GM21619 (cell line): Measurements from ENCODE around the gene RAP2A.

Experiments
- ATAC-seq: cut with Tn5 transposase; IDR thresholded peaks from one replicate; pipeline ENCODE4 v1.9.1; 2021; ENCODE audit not compliant: unreplicated experiment

Gene RAP2A

DNA sequence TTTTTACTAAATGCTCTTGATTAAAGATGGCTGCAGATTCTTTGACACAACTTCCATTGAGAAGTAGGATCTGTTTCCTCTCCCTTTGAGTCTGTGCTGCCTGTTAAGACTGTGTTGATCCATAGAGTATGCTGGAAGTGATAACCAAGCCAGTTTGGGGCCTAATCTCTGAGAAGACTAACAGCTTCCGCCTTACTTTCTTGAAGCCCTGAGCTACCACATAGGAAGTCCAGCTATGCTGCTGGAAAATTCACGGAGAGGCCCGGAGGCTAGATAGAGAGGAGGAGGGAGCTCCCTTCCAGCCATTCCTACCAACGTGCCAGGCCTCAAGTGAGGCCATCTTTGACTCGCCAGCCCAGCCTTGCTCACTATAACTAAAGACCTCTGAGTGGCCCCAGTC, 12.5 kb downstream of the RAP2A start:
- no peak for ATAC-seq

DNA sequence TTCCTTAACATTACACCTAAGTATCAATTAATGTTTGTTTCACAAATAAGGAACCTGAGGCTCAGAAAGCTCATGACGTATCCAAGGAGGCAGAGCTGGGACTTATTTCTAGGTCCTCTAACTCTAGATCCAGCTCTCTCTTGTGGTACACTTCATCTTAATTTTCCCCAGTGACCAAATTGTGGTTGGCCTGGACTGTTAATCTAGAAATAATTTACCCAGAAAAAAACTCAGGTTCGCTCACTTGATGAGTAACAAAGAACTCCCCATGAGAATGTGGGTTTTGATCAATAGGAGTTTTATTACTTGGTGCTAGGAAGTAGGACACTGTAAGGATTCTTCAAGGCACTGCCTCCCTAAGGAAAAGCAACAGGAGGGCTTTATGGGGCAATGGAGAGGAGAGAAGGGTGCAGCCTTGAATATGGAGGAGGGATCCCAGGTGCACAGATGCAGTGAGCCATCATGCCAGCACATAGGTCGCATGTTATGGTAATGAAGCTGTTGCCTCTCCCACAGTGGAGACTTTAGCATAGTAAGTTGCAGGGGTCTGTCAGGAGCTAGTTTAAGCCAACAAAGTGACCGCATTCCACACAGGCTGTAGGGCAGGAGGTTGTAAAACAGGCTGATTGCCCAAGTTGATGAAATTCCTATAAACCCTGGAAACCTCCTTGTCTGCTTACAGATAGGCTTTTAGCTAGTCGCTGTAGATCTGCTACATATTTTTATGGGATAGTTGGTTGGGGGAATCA, 14.7 kb downstream of the RAP2A start:
- ATAC-seq: peak; percentile 79

DNA sequence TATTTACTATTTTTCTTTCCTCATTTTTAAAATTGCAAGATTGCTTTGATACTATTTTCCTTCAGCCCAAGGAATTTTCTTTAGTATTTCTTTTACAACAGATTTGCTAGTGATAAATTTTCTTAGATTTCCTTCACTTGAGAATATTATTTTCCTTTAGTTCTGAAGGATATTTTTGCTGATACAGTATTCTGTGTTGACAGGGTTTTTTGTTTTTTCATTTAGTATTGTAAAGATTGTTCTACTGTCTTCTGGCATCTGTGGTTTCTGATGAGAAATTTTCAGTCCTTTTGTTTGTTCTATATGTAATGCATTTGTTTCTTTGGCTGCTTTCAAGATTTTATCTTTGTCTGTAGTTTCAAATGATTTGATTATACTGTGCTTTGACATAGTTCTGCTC, 20.7 kb downstream of the RAP2A start:
- ATAC-seq: no peak

DNA sequence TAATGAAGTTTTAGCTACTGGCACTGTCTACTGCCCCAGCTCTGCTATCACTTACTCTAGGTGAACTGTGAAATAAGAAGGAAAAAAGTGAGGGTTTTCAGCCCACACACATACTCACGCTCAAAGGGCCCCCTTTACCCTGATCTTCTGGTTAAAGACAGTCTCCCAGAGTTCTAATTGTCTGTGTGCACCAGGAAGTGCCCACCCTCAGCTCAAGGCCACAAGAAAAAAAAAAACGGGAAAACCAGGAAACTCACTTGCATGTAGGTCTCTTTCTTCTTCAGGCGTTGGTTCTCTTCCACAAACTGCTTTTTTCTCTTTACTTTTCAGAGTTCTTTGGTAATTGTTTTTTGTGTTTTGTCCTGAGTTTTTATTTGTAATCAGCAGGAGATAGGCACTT, 22.1 kb downstream of the RAP2A start:
- ATAC-seq: no peak

DNA sequence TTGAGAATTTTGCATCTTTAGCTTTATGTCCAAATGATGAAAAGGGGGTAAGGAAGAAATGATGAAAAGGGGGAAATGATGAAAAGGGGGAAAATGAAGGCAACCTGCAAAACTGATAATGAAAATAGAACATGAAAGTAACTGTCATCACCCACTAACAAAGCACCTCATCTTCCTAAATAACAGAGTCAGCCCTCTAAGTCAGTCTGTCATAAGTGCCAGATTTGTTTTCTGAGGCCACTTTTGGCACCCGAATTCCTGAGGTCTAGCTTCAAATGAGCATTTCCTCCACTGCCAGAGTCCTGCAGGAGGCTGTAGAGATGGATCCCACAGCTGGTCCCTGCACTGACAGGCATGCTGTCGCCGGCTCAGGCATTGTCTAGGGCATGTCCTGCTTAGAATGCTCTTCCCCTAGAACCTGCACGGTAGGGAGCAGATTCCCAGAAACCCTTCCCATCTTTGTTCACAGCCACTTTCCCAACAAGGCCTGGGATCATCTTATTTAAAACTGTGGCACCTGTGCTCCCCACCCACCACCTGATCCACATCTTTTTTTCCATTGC, 25.3 kb downstream of the RAP2A start:
- ATAC-seq: peak; percentile 37

DNA sequence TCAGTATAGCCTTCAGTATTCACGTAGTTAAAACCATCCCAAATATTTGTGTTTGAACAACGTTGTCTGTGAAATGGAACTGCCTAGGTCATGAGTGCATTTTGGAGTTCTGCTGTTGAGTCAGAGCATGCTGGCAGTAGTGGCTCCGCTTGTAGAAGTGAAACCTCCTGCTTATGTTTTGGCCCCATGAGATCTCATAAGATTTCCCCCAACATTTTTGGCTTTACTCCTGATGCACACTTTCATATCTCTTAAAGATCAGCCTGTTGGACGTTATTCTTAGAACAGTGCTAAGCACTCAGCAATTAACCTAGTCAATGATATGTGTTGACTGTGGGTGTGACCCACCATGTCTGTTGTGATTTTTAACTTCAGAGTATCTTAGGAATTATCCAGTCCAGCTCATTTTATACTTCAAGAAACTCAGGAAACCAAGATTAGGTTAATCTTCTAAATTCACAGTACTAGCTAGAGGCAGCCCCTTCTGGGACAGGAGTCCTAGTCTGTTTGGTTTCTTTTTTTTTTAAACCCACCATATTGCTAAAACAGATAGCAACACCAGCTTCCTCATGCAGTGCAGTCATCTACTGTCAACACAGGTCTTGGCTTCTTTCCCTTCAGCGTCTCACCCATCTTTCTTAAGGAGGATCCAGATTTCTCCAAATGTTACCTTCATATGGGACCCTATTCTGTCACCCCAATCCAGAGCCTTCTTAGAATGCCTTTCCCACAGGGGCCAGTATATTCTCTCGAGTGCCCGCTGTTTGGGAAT, 26.2 kb downstream of the RAP2A start:
- peak; percentile 92 for ATAC-seq

DNA sequence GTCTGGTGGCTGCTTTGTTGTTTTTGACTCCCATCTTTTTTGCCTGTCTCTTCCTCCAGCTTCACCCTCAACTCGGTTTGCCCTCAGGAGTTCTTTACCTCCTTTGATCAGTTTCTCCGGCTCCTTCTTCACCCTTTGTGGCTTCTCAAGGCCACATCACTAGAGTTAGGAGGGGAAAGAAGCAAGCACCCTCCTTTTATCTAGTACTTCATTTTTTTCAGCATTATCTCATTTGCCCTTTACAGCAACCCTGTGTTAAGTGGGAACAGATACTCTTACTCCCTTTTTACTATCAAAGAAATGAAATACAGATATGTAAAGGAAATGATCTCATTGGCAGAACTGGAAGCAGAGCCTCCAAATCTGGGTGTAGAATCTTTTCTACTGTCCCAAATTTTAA, 26.9 kb downstream of the RAP2A start:
- no peak for ATAC-seq

DNA sequence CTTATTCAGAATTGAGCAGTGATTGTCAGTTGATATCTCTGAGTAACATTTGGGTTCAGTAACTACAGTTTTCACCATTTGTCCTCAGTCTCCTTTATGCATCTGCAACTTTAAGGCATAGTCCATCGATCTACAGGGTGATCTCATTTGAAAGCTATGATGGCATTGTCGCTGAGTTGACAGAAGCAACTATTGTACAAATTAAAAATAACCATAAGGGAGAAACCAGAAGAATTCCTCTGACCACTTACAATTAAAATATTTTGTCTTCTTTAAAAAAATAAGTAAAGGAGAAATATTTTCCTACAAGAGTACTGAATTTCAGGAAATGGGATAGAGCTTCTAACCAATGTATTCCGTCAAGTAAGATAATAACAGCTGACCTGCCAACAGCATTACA, 30.6 kb downstream of the RAP2A start:
- no peak for ATAC-seq

DNA sequence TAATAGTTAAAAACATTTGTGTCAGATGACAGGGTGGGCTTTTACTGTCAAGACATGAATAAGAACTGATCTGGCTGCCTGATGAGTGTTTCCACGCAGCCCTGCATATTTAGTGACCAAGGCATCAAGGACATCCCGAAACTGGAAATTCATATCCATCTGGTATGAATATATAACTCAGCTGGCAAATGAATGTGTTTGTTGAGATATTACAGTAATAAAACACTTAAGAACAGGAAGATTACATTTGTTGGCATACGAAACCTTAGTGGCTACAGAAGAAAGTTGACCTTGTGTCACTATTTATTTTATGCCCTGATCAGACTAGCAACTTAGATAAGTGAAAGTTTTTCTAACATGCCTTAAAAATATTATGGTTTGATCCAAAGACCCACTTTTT, 32.8 kb downstream of the RAP2A start:
- no peak for ATAC-seq

DNA sequence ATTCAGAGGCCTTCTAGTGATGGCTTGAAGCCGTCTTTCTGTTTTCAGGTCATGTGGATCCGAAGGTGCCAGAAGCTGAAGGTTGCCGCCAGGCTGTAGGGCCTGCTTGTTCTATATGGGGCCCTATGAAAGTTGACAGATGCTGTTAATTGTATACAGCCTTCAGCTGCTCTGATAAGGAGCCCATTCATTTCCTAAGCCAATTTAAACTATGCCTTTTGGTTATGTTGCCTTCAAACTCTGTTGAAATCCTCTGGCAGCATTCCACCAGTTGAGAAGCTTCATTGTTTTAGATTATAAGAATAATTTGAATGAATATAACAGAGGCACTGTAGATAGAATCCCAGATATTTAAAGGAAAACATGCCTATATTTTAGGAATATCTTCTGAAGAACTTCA, 34.4 kb downstream of the RAP2A start:
- ATAC-seq: no peak

DNA sequence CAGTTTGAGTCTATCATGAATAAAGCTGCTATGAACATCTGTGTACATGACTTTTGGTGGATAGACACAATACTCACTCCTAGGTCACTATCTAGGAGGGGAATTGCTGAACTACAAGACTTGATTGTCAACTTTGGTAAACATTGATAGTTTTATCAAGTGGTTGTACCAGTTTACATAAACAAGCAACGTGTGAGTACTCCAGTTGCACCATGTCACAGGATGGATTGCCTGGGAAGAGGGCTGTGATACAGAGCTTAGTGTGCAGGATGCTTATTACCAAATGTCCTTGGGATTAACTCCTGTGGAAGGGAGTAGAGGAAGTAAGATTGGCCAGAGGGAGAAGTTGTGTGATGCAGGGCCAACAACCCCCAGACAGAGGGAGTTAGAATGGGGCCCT, 37.7 kb downstream of the RAP2A start:
- ATAC-seq: no peak

DNA sequence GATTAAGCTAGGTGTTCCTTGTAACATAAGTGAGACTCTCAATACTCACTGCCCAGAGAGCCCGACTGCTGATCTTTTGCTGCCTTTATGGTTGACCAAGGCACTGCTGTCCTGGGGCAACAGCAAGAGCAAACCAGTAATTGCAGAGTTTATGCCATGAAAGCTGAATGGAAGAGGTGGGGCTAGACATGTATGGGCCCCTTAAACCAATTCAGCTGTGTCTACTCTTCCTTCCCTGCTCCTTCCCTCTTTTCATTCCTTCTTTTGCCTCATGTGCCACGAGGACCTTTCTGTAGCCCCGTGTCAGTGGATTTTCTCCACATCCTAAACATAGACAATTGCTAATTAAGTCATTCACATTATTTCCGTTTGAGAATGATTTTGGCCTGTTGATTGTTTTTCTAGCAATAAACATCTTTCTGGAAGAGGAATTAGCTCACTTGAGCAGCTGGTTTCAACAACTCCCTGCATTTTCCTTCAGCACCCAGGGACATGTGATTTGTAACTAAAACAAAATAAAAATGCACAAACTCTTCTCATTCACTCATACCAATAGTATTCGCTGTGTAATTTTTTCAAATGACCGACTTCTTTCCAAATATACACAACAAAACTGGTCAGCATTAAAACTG, 40.5 kb downstream of the RAP2A start:
- no peak for ATAC-seq

DNA sequence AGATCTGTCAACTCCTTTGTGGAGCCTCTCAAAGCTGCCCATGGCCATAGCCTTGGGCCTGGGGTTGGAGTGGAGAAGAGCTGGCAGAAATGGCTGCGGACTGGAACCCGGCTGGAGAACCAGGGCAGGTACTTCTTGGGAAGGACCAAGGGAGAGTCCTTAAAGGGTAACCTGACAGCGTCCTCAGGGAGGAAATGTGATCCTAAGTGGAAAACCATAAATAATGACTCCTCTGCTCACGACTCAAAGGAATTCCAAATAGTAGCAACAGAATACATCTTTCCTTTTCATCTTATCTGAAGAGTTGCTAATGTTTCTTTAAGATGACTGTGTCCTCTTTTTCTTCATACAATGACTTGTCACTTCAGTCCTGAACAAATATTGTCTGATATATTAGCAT, 41.0 kb downstream of the RAP2A start:
- ATAC-seq: no peak

DNA sequence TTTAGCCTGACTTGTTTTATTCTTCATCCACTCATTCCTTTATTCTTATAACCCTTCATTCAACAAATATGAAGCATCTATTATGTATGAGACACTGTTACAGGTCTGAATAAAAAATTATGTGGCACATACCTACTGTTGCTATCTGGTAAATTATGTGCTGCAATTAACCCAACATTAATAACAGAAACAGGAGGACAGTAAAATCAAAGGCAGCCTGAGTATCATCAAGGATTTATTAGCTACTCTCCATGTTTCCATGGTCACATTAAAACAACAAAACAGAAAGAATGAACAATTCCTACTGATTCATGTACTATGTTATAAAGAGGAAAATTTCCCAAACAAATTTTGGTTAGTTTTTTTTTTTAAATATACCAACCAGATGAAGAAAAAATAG, 43.9 kb downstream of the RAP2A start:
- no peak for ATAC-seq

DNA sequence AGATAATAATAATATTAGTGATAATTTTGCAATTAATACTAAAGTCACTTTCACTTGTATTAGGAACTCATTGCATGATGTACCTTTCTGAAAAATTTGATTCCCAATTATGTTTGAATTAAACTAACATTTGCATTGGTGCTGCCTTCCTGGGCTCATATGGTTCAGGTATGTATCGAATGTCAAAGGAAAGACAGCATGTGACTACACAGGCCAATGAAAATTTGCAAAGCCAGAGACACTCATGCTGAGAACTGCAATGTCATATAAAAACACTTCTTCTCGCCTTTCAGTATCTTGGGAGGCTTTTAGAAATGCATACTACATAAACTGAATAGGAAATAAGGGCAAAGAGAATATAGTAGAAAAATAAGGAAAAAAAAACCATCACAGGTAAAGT, 44.3 kb downstream of the RAP2A start:
- ATAC-seq: no peak

DNA sequence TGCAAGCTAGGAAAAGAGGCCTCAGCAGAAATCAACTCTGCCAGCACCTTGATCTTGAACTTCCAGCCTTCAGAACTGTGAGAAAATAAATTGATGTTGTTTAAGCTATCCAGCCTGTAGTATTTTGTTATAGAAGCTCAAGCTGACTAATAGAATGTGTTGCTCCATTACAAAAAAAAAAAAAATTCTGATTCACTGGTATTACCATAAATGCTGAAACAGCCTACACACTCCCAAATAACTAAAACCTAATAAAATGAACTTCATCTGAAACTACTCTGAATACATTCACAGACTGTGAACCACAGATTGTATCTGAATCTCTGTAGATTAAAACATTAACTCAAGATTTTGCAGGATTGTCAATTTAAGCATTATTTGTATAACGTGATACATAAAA, 49.5 kb downstream of the RAP2A start:
- ATAC-seq: no peak

DNA sequence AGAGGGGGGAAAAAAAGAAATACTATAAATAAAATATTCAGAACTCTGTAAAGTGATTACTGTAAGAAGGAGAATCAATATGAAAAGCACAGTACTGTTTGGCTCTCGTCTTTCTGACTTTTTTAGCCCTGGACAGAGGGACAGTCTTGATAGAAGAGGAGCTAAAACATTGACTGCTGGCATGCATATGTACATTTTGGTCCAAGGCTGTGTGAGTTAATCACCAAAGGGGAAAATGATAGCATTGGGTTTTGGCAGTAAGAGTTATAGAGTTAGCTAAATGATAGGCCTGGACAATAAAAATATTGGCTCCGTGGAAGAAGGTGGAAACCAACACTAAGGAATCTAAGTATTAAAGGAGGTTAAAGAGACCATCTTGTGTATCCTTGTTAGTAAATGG, 50.3 kb downstream of the RAP2A start:
- ATAC-seq: no peak

DNA sequence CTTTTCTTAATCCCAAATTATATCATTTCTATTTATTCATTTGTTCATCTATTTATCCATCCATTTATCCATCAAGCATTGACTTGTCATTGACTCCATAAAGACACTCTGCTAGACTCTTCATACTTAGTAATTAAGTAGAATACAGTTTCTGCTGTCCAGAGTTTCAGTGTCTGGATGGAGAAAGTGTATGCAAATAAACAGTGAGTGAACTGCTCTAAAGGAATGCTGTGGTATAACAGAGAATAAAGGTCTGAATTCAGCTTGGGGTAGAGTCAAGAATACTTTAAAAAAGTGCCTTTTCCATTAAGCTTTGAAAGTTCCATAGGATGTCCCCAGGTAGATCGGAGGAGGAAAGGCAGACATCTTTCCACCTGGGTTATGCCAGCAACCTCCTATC, 51.4 kb downstream of the RAP2A start:
- ATAC-seq: no peak

DNA sequence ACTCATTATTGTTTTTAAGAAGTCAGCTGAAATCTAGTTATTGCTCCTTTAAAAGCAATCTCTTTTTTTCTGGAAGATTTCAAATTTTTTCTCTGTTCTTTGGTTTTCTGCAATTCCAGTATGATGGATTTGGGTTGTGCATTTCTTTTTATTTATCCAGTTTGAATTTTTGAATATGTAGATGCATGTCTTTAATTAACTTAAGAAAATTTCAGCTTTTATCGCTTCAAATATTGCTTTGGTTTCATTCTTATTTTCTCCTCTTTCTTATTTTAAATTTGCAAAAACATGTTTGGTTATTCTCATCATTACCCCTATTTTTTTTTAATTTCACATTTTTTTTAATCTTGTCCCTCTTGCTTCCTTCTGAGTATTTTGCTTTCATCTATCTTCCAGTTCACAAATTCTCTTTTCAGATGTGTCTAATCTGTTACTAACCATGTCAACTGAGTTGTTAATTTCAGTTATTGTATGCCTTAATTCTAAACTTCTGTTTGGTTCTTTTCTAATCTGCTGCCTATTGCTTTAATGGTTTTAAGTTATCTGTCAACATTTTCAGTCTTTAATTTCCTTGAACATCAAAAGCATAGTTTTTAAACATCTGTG, 56.8 kb downstream of the RAP2A start:
- ATAC-seq: no peak

DNA sequence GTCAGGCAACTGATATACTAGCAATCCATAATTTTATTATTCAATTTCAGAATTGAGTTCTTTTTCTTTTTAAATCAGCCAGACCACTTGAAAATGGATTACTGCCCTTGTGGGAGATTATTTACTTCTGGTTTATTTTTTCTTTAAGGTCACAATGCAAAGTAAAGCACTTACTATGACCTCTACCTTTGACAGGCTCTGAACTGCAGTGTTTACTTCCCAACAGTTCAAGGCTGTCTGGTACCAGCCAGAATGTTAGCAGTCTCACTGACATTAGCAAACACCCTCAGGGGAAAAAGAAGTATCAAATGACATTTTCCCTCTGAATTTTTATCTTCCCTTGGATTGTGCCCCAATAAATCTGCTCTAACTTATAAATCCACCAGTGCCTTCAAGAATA, 57.5 kb downstream of the RAP2A start:
- ATAC-seq: no peak

DNA sequence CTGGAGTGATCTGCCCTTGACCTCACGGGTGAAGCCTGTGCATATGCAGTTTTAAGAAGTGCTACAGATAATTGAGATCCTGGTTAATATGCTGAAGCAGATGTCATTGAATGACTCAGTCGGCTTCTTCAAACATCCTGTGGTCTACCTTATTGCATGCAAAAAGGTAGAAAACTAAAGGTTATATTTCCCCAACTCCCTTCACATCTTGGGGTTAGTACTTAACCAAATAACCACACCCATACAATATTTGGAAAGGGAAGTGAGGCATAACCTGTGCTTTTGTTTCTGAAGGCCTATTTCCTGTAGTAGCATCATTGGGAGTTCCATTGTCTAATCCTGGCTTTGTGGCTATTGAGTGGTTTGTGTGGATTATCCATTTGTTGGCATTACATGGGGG, 58.3 kb downstream of the RAP2A start:
- no peak for ATAC-seq
